Purkinje cell (primary cell): ENCODE measurements around the gene GALM. TPM values are rescaled to one million over a fixed set of nuclear protein-coding genes. Genes with fewer than 3 reads are reported as not detected.

ENCODE experiments used
- polyA plus RNA-seq: library from polyadenylated mRNA; unstranded; fragments of >200 nt; fragmentation: Nextera tagmentation; gene quantifications from 2 replicates; pipeline ENCODE4 v1.2.1, GENCODE V29; 2014

GALM gene
- polyA plus RNA-seq: 1.4 and 3.7 TPM in 2 replicates

GRCh38 chr2:38665854-38666555, at the start of gene GALM:
GALM (plus strand) TSS chr2:38666114; CDS start chr2:38666162, 48 bp downstream.

GRCh38 chr2:38750891-38751595, 85.1 kb downstream of the GALM start, which contains the start of gene SRSF7:
SRSF7 (minus strand) TSS chr2:38751361; CDS start chr2:38751256, 105 bp downstream.

Other genes starting within 250 kb of the GALM start
- 37.1 and 51.2 TPM in 2 replicates for gene HNRNPLL, start 63.2 kb upstream of the GALM start, polyA plus RNA-seq
- gene SRSF7, start 85.2 kb downstream of the GALM start, polyA plus RNA-seq: 71.0 and 124 TPM in 2 replicates
- 27.7 and 28.3 TPM in 2 replicates for gene GEMIN6, start 112.1 kb downstream of the GALM start, polyA plus RNA-seq
- gene DHX57, start 209.8 kb downstream of the GALM start, polyA plus RNA-seq: 36.7 and 48.5 TPM in 2 replicates
- gene MORN2, start 209.9 kb downstream of the GALM start, polyA plus RNA-seq: 448 and 577 TPM in 2 replicates
- 130 and 144 TPM in 2 replicates for gene ARHGEF33, start 223.8 kb downstream of the GALM start, polyA plus RNA-seq